ENCODE results near the gene MALL.
"Not testable (repeated sequence)": the region's sequence is repeated elsewhere in the genome, so short reads cannot be mapped to it uniquely, and the experiment has no call there.

Gene MALL

GRCh38 chr2:110049769-110050168 lies 65.9 kb downstream of the MALL start:
- not testable (repeated sequence) for DNase-seq

- DNase-seq = not testable (repeated sequence)
Observed at GRCh38 chr2:110048255-110049197, 67.1 kb downstream of the MALL start.

- DNase-seq = not testable (repeated sequence)
Observed at GRCh38 chr2:110047225-110047624, 68.4 kb downstream of the MALL start.

GRCh38 chr2:110041941-110042660 lies 73.5 kb downstream of the MALL start:
- not testable (repeated sequence) for DNase-seq

GRCh38 chr2:110037336-110037735 lies 78.3 kb downstream of the MALL start:
- not testable (repeated sequence) for DNase-seq

GRCh38 chr2:110035384-110035783 lies 80.2 kb downstream of the MALL start:
- DNase-seq = not testable (repeated sequence)

- DNase-seq = not testable (repeated sequence)
Observed at GRCh38 chr2:110034935-110035334, 80.7 kb downstream of the MALL start.
